ENCODE measurements around the gene COL11A2.

The COL11A2 gene

GRCh38 chr6:33171880-33172687 is 20.2 kb downstream of the COL11A2 start:
- DNase-seq (ENCODE audit: low read depth): no peak

GRCh38 chr6:33171016-33171879 is 21.0 kb downstream of the COL11A2 start:
- no peak for DNase-seq (ENCODE audit: low read depth)

GRCh38 chr6:33170176-33171015 is 21.9 kb downstream of the COL11A2 start:
- DNase-seq (ENCODE audit: low read depth): no peak

GRCh38 chr6:33169291-33170175 is 22.7 kb downstream of the COL11A2 start:
- DNase-seq (ENCODE audit: low read depth): no peak

GRCh38 chr6:33168639-33169038 is 23.6 kb downstream of the COL11A2 start:
- DNase-seq (ENCODE audit: low read depth): no peak

GRCh38 chr6:33168284-33168601 is 24.0 kb downstream of the COL11A2 start:
- DNase-seq (ENCODE audit: low read depth): no peak

GRCh38 chr6:33167374-33168283 is 24.6 kb downstream of the COL11A2 start:
- DNase-seq (ENCODE audit: low read depth): no peak

- no peak for DNase-seq (ENCODE audit: low read depth)
These were observed 25.5 kb downstream of the COL11A2 start for GRCh38 chr6:33166811-33167210.

GRCh38 chr6:33166363-33166762 is 25.9 kb downstream of the COL11A2 start:
- no peak for DNase-seq (ENCODE audit: low read depth)

GRCh38 chr6:33165581-33166258 is 26.5 kb downstream of the COL11A2 start:
- DNase-seq (ENCODE audit: low read depth): no peak

- no peak for DNase-seq (ENCODE audit: low read depth)
These were observed 27.4 kb downstream of the COL11A2 start for GRCh38 chr6:33164665-33165373.

GRCh38 chr6:33164176-33164575 is 28.1 kb downstream of the COL11A2 start:
- DNase-seq (ENCODE audit: low read depth): no peak

GRCh38 chr6:33163540-33163939 is 28.7 kb downstream of the COL11A2 start:
- DNase-seq (ENCODE audit: low read depth): no peak

GRCh38 chr6:33161354-33162331 is 30.6 kb downstream of the COL11A2 start:
- peak; percentile 72 for DNase-seq (ENCODE audit: low read depth)

GRCh38 chr6:33160728-33161344 is 31.4 kb downstream of the COL11A2 start:
- DNase-seq (ENCODE audit: low read depth): no peak

GRCh38 chr6:33160096-33160495 is 32.2 kb downstream of the COL11A2 start:
- DNase-seq (ENCODE audit: low read depth): no peak

GRCh38 chr6:33156964-33157363 is 35.3 kb downstream of the COL11A2 start:
- DNase-seq (ENCODE audit: low read depth): no peak

All from activated gamma-delta T cell treated with anti-CD3 and anti-CD28 coated beads, Interleukin-2, amount 50 U/mL, for 16 hours (primary cell).